Measurements from ENCODE around the gene KRT16.

- TF ChIP-seq EZH2 (IDR thresholded peaks at IDR 0.05; ENCODE audit: borderline replicate concordance, control insufficient read depth, low read depth, low read length) = no peak
- no peak for TF ChIP-seq ATF3 (IDR thresholded peaks at IDR 0.05; ENCODE audit: borderline replicate concordance, extremely low read depth, low read depth, low read length)
- TF ChIP-seq KAT2A (conservative IDR thresholded peaks at IDR 0.05; ENCODE audit: control insufficient read depth, low read depth, low read length) = no peak
- no peak for TF ChIP-seq CBX3 (IDR thresholded peaks at IDR 0.05; ENCODE audit: borderline replicate concordance, low read depth)
- no peak for TF ChIP-seq RELA (IDR thresholded peaks at IDR 0.05; ENCODE audit: borderline replicate concordance, partially characterized antibody)
- TF ChIP-seq BHLHE40 (IDR thresholded peaks at IDR 0.05; ENCODE audit: borderline replicate concordance in 1 of 2, low read depth in 2 of 2, low read length in 1 of 2) = no peak
- TF ChIP-seq ZNF274 (IDR thresholded peaks at IDR 0.05; ENCODE audit: insufficient read depth, insufficient read length) = no peak
- TF ChIP-seq CTCF (IDR thresholded peaks at IDR 0.05 in 2 of 3, conservative IDR thresholded peaks at IDR 0.05 in 1 of 3; ENCODE audit: control insufficient read depth in 2 of 3, extremely low read depth in 1 of 3, insufficient read depth in 1 of 3, low read depth in 3 of 3, low read length in 3 of 3) = no peak
- no peak for TF ChIP-seq NFYA (IDR thresholded peaks at IDR 0.05; ENCODE audit: borderline replicate concordance, low read depth, low read length)
- no peak for TF ChIP-seq MLLT1 (IDR thresholded peaks at IDR 0.05)
These were observed 11.9 kb upstream of the KRT16 start, which contains the start of gene KRT17 for GRCh38 chr17:41624208-41625101.
